ENCODE results near the gene SLC43A3. TPM values are rescaled to one million over a fixed set of nuclear protein-coding genes. Genes with fewer than 3 reads are reported as not detected.

The SLC43A3 gene
- polyA plus RNA-seq (2013, experiment 1 of 2; ENCODE audit: insufficient read length): 27.1 TPM
- 30.3 TPM for polyA plus RNA-seq (2013, experiment 2 of 2; ENCODE audit: insufficient read length)

DNA sequence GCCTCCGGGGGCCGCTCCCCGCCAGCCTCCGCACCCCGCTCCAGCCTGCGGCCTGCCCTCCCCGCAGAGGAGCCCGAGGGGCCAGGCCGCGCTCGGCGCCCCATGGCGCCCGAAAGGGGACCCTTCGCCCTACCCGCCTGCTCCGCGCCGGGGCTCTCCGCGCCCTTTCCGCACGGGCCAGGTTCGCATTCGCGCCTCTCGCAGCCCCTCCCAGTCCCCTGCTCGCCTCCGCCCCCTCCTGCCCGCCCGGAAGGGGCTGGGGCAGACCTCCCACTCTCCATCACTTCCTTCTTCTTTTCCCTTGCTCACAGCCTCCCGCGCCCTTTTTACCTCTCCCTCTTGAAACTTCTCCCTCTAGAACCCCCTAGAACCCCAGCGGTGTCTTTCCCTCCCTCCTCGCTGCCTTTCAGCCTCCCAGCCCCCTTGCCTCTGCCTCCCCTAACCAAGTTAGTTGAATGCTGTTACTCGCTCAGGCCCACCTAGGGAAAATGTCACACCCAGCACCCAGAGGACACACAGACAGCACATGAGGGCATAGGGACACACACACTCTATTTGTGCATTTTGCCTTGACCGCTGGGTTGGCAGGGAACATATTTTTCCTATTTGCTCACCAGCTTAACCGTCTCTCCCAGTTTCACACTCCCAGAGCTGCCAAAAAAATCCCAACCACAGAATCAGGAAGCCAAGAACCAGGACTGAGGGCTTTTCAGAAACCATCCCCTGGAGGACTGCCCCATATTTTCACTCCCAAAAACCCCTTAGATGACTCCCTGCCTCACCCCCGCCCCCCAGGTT lies at the start of gene SLC43A3:
Gene SLC43A3, minus strand, starts transcription at position 193 of the 798 bp plus-strand sequence. CDS start 949 bp downstream, outside the sequence.
- DNase-seq: peak; percentile 95

DNA sequence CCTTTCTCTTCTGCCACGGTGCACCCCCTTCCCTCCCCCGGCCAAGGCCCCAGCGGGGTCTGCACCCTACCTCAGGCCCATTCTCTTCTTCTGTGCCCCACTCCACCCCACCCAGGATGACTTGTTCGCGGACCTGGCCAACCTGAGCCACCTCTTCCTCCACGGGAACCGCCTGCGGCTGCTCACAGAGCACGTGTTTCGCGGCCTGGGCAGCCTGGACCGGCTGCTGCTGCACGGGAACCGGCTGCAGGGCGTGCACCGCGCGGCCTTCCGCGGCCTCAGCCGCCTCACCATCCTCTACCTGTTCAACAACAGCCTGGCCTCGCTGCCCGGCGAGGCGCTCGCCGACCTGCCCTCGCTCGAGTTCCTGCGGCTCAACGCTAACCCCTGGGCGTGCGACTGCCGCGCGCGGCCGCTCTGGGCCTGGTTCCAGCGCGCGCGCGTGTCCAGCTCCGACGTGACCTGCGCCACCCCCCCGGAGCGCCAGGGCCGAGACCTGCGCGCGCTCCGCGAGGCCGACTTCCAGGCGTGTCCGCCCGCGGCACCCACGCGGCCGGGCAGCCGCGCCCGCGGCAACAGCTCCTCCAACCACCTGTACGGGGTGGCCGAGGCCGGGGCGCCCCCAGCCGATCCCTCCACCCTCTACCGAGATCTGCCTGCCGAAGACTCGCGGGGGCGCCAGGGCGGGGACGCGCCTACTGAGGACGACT lies 49.3 kb upstream of the SLC43A3 start:
- no peak for DNase-seq

DNA sequence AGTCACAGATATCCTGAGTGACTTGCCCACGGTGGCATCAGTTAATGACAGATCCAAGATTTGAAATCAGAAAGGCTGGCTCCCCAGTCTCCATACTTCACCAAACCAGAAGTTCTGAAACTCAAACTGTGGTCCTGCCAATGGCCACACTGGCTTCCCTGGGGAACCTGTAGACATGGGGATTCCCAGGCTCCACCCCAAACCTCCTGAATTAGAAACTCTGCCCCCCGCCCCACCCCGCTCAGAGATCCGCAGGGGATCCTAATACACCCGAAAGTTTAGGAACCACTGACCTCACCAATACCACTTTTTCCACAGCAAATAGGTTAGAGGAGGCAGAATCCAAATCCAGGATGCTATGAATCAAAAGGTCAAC lies 48.7 kb upstream of the SLC43A3 start:
- no peak for DNase-seq

DNA sequence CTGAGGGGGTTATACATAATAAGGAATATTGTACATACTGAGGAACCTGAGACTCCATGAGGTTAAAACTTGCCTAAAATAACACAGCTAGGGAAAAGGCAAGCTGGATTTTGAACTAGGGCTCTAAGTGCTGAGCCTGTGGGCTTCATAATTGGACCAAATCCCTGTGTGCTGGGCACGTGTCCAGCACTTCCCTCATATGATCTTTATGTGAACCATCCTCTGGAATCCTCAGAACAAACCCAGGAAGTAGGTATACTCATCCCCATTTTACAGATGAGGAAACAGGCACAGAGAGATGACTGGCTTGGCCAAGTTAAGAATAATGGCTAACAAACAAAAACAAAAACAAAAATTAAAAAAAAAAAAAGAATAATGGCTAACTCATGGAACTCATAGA lies 48.3 kb upstream of the SLC43A3 start:
- peak; percentile 43 for DNase-seq

DNA sequence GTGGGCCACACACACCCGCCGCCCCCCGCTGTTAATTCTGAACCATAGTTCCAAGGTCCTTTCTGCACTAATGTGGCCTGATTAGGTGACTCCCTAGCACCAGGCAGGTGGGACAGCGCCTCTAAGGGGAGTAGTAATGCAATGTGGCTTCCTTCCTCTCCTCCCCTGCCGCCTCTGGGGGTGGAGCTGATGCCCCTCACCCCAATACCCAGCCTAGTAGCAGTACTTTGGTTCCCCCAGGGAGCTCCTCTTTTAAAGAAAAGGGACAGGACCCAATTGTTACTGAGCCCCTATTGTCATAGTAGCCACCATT lies 47.8 kb upstream of the SLC43A3 start:
- DNase-seq: no peak

DNA sequence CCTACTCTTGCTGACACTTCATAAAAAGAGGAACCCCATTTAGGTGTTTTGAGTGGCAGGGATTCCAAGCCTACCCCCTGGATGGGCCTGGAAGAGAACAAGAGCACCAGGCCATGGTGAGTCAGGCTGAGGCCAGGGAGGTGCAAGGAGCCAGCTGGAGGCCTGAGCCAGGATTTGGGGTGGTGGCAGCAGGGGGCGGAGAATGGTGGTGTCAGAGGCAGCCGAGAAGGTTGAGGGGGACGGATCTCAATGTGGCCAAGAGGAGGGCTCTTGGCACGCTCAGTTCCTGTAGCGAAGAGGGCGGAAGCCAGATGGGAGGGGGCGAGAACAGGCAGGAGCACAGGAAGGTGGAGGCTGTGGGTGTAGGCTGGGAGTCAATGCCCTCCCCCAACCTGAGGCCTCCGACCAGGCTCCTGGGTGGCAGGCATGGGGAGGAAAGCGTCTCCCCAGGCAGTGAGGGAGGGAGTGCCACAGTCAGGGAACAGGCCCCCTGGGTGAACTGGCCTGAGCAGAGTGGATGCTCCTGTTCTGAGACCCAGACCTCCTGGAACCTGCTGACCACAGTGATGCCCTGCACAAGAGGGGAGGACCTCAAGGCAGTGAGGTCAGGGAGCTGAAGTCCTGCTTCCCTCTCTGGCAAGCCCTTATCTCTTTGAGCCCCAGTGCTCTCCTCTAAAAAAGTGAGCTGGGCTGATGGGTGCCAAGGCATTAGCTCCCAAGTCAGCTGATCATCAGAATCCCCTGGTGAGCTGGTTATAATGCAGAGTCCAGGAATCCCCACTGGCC lies 47.3 kb upstream of the SLC43A3 start:
- DNase-seq: peak; percentile 17

DNA sequence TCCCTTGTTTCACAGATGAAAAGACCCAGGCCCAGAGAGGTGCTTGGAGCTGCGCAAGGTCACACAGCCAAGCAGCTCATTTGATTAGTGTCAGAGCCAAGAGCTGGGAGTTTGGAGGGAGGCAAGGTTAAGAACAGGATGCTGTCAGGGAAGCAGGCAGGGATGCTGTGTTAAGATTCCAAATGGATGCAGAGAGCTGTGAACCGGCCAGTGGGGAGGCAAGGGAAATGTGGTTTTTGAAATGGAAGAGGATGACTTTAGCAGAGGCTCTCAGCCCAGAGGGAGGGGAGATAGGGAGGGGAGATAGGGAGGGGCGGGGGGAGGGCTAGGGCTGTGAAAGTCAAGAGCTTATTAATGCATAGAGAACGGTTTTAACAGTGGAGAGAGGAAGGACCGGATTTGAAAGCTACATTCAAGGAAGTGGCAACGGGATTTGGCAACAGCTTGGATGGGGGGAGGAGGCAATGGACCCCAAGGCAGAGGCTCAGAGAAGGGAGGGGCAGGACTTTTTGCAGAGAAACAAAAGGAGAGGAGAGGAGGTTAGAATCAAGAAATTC lies 46.4 kb upstream of the SLC43A3 start:
- DNase-seq: no peak

DNA sequence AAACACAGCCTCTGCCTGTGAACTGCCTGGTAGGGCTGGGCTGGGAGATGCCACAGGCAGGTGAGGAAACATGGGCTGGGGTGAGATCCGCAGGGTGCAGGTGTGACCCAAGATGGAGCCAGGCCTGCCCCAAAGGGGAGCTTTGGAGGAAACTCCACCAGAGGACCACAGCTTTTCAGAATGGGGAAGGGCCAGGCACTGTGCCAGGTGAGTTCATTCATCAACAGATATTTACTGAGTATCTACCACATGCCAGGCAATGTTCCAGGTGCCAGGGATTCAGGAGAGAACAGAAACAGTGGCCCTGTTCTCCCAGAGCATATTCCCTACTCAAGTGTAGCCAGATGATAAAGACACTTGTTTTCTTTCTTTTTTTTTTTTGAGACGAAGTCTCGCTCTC lies 44.6 kb upstream of the SLC43A3 start:
- no peak for DNase-seq

DNA sequence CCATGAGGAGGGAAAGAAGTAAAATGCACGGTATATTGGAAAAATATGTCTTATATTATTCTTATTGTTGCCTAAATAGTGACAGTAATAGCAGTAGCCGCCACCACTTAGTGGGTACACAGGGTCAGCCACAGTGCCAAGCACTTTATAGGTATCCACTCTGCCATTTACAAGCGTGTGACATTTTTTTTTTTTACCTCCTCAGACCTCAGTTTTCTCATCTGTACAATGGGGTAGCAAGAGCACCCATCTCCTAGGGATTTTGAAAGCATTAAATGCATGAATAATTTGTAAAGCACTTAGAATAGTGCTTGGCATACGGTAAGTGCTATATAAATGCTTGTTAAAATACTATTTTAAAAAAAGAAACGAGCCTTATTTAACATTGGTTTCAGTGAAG lies 42.3 kb upstream of the SLC43A3 start:
- DNase-seq: no peak

DNA sequence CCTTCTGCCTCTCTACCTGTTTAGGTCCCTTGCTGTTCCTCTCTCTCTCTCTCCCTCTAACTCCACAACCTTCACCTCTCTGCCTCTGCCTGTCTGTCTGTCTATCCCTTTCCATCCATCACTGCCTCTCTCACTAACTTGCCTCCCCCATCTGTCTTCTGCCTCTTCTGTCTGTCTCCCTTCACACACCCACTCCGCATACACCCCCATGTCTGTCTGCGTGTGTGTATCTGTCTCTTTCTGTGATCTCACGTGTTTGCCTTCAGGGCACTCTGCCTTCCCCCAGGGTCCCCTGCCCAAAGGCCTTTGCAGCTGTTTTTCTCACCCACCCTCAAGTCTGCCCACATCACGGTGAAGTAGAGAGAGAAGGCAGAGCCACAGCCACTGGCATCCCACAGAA lies 41.4 kb upstream of the SLC43A3 start:
- DNase-seq: no peak

DNA sequence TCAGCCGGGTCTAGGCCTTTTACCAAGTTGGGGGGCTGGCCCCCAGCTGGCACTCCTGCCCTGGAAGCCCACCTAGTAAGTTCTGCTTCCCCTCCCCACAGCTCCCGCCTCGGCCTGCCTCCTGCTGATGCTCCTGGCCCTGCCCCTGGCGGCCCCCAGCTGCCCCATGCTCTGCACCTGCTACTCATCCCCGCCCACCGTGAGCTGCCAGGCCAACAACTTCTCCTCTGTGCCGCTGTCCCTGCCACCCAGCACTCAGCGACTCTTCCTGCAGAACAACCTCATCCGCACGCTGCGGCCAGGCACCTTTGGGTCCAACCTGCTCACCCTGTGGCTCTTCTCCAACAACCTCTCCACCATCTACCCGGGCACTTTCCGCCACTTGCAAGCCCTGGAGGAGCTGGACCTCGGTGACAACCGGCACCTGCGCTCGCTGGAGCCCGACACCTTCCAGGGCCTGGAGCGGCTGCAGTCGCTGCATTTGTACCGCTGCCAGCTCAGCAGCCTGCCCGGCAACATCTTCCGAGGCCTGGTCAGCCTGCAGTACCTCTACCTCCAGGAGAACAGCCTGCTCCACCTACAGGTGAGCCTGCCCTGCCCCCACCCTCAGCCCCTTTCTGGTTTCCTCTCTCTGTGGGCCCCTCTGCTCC lies 40.7 kb upstream of the SLC43A3 start:
- DNase-seq: no peak

DNA sequence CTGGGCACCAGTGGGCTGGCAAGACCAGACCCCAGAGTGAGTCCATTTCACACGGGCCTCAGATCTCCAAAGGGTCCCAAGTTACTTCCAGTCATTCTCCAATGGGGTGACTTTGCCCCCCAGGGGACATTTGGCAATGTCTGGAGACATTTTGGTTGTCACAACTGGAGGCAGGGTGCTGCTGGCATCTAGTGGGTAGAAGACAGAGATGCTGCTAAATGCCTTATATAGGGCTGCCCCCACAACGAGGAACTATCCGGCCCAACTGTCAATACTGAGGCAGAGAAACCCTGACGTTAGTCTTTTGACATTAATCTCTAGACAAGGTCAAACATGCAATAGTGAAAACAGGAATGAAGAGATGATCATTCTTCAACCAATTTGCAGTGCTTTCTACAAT lies 39.8 kb upstream of the SLC43A3 start:
- DNase-seq: no peak

DNA sequence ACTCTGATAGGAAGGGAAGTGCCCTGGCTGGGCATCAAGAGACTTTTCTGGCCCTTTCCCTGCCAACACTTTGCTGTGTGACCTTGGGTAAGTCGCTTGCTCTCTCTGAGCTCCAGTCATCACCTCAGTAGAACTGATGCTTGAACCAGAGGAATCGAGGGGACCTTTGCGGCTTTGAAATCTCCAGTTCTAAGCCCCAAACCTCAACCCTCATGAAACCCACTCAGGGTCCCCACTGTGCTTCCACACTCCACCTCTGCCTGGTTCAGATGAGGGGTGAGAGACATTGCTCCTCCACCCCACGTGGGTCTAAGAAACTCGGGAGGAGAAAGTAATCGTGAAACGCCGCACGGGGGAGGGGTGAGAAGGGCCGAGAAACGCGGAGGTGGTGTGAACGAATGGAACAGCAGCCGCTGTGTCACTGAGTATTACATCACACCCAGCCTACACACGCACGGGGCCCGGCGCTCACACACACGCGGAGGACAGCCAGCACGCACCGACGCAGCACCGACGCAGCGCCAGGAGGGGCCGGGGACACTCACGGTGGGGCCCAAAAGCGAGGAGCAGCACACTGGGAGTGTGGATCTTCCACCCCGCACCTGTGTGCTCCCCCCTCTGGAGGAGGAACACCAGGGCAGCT lies 37.7 kb upstream of the SLC43A3 start:
- DNase-seq: no peak

DNA sequence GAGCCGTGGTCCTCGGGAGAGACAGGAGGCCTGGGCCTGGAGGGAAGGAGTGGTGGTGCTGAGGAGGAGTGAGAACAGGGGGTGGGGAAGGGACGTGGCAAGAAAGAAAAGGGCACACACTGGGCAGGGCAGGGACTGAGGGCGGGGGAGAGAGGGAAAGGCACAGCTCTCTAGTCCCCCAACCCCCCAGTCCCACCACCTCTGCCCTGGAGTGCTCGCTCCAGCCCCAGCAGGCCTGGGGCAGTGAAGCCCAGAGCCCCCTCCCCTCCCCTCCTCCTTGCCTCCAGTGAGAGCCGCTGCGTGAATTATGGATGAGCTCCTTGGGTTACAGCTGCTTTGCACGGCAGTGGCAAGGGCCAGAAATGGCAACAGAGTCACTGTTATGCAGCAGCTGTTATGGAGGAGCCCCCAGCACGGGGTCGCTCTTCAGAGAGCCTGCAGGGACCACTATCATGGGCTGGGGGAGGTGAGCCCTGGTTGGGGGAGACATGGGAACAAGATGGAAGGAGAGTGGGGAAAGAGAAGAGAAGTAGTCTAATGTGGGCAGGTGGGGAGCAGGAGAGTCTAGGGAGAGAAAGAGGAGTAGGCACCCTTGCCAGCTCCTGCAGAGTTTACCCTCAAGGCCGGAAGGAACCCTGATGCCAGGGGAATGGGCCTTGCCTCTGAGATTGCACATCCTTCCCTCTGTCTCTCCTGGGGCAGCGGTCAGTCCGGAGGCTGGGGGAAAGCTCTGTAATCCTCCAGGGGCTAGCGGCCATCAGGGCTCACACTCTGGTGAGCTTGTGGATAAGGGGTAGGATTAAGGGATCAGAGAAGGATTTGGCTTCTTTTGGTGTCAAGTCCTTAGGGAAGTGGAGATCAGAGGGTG lies 37.0 kb upstream of the SLC43A3 start:
- DNase-seq: no peak

DNA sequence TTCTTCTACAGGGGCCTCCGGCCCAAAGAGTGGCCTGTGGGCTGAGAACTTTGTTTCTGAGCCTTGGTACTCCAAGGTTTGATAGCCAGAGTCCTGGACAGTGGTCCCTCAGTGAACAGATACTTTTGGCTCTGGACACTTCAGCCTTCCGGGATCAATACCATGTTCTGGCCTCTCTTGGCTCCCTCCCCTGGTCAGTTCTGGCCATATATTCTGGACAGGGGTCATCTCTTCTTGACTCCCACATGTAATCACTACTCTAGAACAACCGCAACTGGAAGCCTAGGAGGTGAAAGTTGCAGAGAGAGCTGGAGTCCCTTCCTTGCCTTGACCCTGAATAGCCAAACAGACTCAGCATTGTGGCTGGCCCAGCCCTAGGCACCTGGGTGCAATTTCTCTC lies 35.7 kb upstream of the SLC43A3 start:
- DNase-seq: no peak

DNA sequence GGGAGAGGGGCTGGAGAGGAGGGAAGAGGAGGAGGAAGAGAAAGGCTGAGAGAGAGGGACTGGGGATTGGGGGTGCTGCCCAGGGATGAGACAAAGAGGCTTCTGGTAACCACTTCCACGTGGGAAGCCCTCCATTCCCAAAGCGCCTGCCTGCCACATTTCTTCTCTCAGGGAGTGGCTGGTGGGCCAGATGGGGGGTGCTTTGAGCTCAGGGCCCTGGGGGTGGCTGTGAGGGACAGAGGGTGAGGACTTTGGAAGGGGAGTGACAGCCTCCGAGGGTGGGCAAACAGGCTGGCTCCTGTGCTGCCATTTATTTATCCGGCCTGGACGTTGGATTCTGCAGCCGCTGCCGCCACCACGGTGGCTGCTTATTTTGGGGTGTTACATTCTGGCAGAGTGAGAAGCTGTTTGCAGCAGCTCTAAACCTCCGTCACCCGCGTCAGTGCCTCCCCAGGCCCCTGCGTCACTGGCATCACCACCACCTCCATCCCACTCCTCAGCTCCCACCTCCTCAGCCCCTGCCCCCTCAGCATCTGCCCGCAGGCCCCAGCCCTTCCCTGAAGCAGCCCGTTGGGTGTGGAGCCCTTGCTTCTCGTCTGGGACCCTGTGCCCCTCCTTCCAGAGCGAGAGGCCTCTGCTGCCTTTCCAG lies 35.0 kb upstream of the SLC43A3 start:
- no peak for DNase-seq

DNA sequence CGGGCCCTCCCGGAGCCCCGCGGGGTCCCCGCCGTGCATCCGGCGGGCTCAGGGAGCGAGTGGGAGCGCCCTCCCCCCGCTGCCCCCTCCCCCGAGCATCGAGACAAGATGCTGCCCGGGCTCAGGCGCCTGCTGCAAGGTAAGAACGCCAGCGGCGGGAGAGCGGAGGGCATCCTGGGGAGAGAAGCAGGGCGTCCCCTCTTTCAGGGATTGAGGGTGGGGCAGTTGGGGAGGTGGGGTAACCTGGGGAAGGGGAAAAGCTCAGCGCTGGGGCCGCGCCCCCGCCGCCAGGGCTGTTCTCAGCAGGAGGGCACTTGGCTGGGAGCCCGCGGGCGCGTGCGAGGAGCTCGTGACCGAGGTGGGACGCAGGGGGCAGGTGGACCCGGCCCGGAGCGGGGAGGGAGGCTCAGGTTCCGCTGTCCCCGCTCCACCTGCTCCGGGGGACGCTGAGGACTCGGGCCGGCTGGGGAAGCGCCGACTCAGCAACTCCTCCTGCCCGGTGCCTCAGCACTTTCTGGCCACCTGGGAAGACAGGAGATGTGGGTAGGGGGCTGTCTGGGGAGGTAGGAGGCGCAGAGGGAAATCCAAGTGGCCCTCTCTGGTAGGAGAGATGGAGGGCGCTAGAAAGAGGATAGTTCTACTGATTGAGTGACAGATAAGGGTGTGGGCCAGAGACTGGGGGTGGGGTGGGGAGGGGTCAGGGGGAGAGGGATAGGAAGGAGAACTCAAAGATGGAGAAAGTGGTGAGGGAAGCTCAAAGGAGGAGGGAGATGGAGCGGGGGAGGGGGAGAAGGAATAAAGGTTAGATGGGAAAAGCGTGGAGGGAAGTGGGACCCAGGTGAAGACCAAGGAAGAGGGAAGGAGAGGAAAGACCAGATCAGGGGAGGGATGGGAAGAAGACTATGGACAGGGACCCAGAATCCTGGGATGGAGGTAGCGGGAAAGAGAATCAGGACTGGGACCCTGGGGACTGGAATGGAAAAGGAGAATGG lies 34.1 kb upstream of the SLC43A3 start:
- DNase-seq: no peak

DNA sequence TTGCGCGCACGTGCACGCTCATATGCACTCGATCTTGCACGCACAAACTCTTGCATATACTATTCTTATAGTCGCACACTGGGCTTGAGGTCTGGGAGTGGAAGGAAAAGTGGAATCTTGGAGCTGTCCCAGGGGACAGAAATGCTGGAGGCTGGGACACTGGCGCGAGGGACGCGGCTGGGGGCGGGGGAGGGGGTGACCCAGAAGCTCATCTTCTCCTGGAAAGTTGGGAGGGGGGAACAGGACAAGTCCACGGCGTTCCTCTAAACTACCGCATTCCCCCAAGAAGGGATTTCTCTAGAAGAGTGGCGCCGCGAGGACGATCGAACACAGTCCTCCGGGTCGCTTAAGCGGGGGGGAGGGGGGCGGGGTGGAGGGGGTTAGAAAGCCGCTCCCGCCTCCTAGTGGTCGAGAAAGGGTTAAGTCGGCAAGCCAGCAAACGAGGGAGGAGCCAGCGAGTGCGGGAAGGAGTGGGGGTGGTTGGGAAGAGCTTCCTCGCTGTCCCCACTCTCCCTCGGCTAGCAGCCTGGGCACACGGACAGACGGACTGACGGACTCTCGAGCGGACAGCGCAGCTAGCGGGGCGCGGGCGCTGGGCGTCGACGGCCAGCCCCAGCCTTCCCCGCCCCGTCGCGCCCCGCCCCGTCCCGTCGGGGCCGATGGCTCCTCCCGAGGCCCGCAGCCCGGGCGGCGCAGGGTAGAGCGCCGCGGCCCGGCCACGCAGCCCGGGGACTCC lies 33.3 kb upstream of the SLC43A3 start, which contains the start of gene RTN4RL2:
Gene RTN4RL2, plus strand, starts transcription at position 507 of the 736 bp plus-strand sequence. CDS start 338 bp downstream, outside the sequence.
- DNase-seq: peak; percentile 65

All from fibroblast of skin of scalp (primary cell).